Skeletal muscle satellite cell (primary cell): ENCODE results near the gene APOLD1.
"Not testable (repeated sequence)": the region's sequence is repeated elsewhere in the genome, so short reads cannot be mapped to it uniquely, and the experiment has no call there.

ENCODE experiments used
- H3K27me3 ChIP-seq: 2 replicates; pipeline ENCODE4 v1.7.0; 2013; ENCODE audit warnings: low read length; ENCODE audit not compliant: control insufficient read depth, insufficient read depth
- H3K36me3 ChIP-seq: 2 replicates; pipeline ENCODE4 v1.7.0; 2013; ENCODE audit warnings: mild to moderate bottlenecking, control low read depth, low read length; ENCODE audit not compliant: insufficient read depth
- H3K4me1 ChIP-seq: 2 replicates; pipeline ENCODE4 v1.7.0; 2013; ENCODE audit warnings: low read length; ENCODE audit not compliant: control insufficient read depth, insufficient read depth
- H3K4me2 ChIP-seq: 2 replicates; pipeline ENCODE4 v1.7.0; 2013; ENCODE audit warnings: mild to moderate bottlenecking, low read length
- H3K4me3 ChIP-seq: 2 replicates; pipeline ENCODE4 v1.7.0; 2013; ENCODE audit warnings: low read length
- H3K9ac ChIP-seq: 2 replicates; pipeline ENCODE4 v1.7.0; 2013; ENCODE audit warnings: mild to moderate bottlenecking, low read depth, low read length, moderate library complexity
- H3K9me3 ChIP-seq: replicated peaks from 2 replicates; pipeline ENCODE4 v1.7.0; 2013; ENCODE audit warnings: mild to moderate bottlenecking, control low read depth, low read length

The APOLD1 gene

GRCh38 chr12:12800406-12801180 is 15.1 kb downstream of the APOLD1 start:
- no peaks in the 10 kb centered on the region for H3K9me3 ChIP-seq
- H3K36me3 ChIP-seq = no peaks in the 10 kb centered on the region
- H3K4me3 ChIP-seq = no peak overlapping the region
- peaks cover 22% of the 10 kb centered on the region for H3K4me1 ChIP-seq
- H3K9ac ChIP-seq = no peak overlapping the region
- no peak overlapping the region for H3K4me2 ChIP-seq
- no peaks in the 10 kb centered on the region for H3K27me3 ChIP-seq

DNA sequence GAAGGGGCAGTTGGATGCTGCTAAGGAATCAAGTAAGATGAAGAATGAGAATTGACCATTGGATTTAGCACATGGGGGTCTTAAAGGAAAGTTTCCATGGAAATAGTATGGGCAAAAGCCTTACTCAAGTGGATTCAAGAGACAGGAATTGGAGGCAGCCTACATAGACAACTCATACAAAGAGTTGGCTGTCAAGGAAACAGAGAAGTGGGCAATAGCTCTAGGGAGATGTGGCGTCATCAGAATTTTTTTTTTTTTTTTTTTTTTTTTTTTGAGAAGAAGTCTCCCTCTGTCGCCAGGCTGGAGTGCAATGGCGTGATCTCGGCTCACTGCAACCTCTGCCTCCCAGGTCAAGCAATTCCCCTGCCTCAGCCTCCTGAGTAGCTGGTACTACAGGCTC is 16.2 kb downstream of the APOLD1 start:
- not testable (repeated sequence) for H3K4me3 ChIP-seq, H3K27me3 ChIP-seq, H3K9me3 ChIP-seq, H3K36me3 ChIP-seq, H3K4me2 ChIP-seq, H3K9ac ChIP-seq
- H3K4me1 ChIP-seq = peaks cover 22% of the 10 kb centered on the region

DNA sequence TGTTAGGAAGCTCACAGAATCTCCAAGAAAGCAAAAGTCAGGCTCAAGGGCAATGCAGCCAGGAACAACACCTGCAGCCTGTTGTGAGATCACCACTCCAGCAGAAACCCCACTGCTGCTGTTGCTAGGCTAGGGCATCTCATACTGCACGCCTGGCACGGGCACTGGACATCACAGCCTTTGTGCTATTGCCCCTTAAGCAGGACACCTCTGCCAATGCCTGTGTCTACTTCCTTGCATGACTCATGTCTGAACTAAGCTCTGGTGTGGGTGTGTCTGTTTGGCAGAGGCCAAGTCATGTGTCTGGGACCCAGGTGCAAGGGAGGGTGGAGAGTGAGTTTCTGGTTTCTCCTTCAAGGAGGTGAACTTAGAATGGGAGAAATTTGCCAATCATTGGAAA is 17.7 kb downstream of the APOLD1 start:
- H3K9ac ChIP-seq = no peak overlapping the region
- H3K4me1 ChIP-seq = peaks cover 31% of the 10 kb centered on the region
- no peaks in the 10 kb centered on the region for H3K36me3 ChIP-seq
- peak overlapping the region; percentile 42 for H3K4me2 ChIP-seq
- H3K27me3 ChIP-seq = no peaks in the 10 kb centered on the region
- H3K9me3 ChIP-seq = no peaks in the 10 kb centered on the region
- H3K4me3 ChIP-seq = no peak overlapping the region

GRCh38 chr12:12804011-12804410 is 18.6 kb downstream of the APOLD1 start:
- Histone ChIP-seq H3K27me3 (no peaks in the 10 kb centered on the region), H3K4me2 (peak overlapping the region; percentile 78), H3K36me3 (no peaks in the 10 kb centered on the region), H3K4me1 (peaks cover 36% of the 10 kb centered on the region), H3K9ac (peak overlapping the region; percentile 70), H3K4me3 (peak overlapping the region; percentile 42), H3K9me3 (no peaks in the 10 kb centered on the region)

DNA sequence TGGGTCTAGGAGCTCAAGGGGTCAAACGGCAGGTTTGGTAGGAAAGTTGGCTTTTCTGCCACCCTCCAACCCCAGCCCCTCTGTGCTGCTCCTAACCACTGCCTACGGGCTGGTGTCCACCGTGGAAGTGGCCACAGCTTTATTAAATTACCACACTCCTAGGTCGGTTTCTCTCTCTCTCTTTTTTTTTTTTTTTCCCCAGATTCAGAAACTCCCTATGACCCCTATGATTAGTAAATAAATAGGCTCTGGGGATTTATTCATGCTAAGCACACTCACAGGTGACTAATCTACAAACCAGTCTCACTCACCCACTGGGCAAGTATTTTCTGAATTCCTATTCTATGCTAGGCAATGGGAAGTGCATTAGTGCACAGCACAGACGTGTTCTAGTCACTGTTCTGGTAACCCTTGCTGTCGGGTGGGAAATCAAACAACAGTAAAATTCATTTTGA is 19.0 kb downstream of the APOLD1 start:
- Histone ChIP-seq H3K9me3 (no peaks in the 10 kb centered on the region), H3K9ac (peak overlapping the region; percentile 70), H3K4me1 (peaks cover 40% of the 10 kb centered on the region), H3K36me3 (no peaks in the 10 kb centered on the region), H3K27me3 (no peaks in the 10 kb centered on the region), H3K4me3 (peak overlapping the region; percentile 42), H3K4me2 (peak overlapping the region; percentile 78)

GRCh38 chr12:12806784-12807516 is 21.5 kb downstream of the APOLD1 start:
- H3K9me3 ChIP-seq = no peaks in the 10 kb centered on the region
- no peak overlapping the region for H3K4me2 ChIP-seq
- no peaks in the 10 kb centered on the region for H3K27me3 ChIP-seq
- peaks cover 40% of the 10 kb centered on the region for H3K4me1 ChIP-seq
- H3K4me3 ChIP-seq = no peak overlapping the region
- H3K9ac ChIP-seq = no peak overlapping the region
- H3K36me3 ChIP-seq = no peaks in the 10 kb centered on the region

DNA sequence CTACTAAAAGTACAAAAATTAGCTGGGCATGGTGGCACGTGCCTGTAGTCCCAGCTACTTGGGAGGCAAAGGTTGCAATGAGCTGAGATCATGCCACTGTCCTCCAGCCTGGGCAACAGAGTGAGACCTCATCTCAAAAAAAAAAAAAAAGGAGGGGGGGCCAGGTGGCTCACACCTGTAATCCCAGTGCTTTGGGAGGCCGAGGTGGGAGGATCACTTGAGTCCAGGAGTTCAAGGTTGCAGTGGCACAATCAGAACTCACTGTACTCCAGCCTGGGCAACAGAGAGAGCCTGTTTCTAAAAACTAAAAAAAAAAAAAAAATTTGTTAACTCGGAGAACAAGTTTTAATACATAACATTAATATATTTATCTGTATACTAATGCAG is 22.1 kb downstream of the APOLD1 start:
- H3K4me3 ChIP-seq, H3K27me3 ChIP-seq, H3K9ac ChIP-seq, H3K36me3 ChIP-seq, H3K9me3 ChIP-seq: not testable (repeated sequence)
- Histone ChIP-seq H3K4me2 (peak overlapping the region; percentile 72), H3K4me1 (peaks cover 40% of the 10 kb centered on the region)

DNA sequence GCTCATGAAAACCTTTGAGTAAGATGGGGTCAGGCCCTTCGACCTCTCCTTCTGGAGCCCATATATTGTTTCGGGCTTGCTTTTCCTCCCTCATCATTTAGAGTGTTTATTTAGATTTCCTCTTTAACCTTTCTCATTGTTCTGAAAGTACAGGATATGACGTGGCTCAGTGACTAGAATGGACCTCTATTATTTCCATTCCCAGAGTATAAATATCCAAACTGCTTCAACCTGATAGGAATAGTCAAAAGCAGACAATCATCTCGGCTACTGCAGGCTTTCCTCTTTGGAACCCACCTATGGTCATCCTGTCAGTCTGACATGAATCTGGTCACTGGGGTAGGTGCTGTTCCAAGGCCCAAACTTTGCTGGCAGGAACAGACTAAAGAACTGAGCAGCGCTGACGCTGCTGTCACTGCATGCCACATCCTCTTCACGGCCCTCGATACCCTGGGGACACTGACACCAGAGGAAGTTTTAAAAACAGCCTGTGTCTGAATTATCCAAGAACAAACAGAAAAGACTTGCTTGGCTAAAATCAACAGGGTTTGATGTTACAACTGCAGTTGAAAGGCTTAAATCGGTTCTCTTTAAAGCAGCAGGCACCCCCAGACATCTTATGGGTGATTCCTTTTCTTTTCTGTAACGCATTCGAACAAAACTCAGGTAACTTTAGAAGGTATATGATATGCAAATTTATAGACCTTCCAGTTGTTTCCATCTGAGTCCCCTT is 22.7 kb downstream of the APOLD1 start:
- peak overlapping the region; percentile 72 for H3K4me2 ChIP-seq
- H3K4me3 ChIP-seq = no peak overlapping the region
- H3K4me1 ChIP-seq = peaks cover 37% of the 10 kb centered on the region
- H3K27me3 ChIP-seq = no peaks in the 10 kb centered on the region
- H3K36me3 ChIP-seq = no peaks in the 10 kb centered on the region
- peak overlapping the region; percentile 58 for H3K9ac ChIP-seq
- no peaks in the 10 kb centered on the region for H3K9me3 ChIP-seq

- H3K27me3 ChIP-seq = no peaks in the 10 kb centered on the region
- no peak overlapping the region for H3K4me3 ChIP-seq
- H3K4me1 ChIP-seq = peaks cover 25% of the 10 kb centered on the region
- no peaks in the 10 kb centered on the region for H3K9me3 ChIP-seq
- no peak overlapping the region for H3K4me2 ChIP-seq
- no peak overlapping the region for H3K9ac ChIP-seq
- H3K36me3 ChIP-seq = peaks cover 8% of the 10 kb centered on the region
Measured at GRCh38 chr12:12810553-12811021, 25.1 kb downstream of the APOLD1 start.

DNA sequence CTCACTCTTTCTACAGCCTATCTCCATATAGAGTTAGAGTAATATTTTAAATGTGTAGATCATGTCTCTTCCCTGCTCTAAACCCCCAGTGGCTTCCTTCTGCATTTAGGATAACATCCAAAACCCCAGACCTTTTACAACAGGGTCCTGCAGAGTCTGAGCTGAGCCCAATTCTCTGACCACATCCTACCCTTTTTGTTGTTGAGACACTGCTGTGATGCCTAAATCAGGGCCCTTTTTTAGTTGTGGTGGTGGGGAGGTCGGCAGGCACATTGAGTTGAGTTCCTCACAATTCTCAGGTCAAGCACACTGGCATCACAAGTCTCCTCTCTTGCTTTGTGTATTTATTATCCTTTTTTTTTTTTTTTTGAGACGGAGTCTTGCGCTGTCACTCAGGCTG is 25.9 kb downstream of the APOLD1 start:
- Histone ChIP-seq H3K4me1 (peaks cover 25% of the 10 kb centered on the region), H3K9ac (no peak overlapping the region), H3K4me2 (no peak overlapping the region), H3K36me3 (peaks cover 15% of the 10 kb centered on the region), H3K4me3 (no peak overlapping the region), H3K27me3 (no peaks in the 10 kb centered on the region), H3K9me3 (no peaks in the 10 kb centered on the region)

- Histone ChIP-seq H3K4me1 (peaks cover 25% of the 10 kb centered on the region), H3K27me3 (no peaks in the 10 kb centered on the region), H3K4me2 (no peak overlapping the region), H3K36me3 (peaks cover 24% of the 10 kb centered on the region), H3K9me3 (no peaks in the 10 kb centered on the region), H3K4me3 (no peak overlapping the region), H3K9ac (no peak overlapping the region)
Measured at GRCh38 chr12:12812174-12812573, 26.7 kb downstream of the APOLD1 start.
